Measurements from ENCODE around the gene ARL13B. TPM values are rescaled to one million over a fixed set of nuclear protein-coding genes. Genes with fewer than 3 reads are reported as not detected.

The ARL13B gene
- total and polyA plus RNA-seq, 2 of the 13 experiments (the other 11 are each of a cell fraction or from before 2014, with no cell fraction given): 2.2 to 9.6 TPM

DNA sequence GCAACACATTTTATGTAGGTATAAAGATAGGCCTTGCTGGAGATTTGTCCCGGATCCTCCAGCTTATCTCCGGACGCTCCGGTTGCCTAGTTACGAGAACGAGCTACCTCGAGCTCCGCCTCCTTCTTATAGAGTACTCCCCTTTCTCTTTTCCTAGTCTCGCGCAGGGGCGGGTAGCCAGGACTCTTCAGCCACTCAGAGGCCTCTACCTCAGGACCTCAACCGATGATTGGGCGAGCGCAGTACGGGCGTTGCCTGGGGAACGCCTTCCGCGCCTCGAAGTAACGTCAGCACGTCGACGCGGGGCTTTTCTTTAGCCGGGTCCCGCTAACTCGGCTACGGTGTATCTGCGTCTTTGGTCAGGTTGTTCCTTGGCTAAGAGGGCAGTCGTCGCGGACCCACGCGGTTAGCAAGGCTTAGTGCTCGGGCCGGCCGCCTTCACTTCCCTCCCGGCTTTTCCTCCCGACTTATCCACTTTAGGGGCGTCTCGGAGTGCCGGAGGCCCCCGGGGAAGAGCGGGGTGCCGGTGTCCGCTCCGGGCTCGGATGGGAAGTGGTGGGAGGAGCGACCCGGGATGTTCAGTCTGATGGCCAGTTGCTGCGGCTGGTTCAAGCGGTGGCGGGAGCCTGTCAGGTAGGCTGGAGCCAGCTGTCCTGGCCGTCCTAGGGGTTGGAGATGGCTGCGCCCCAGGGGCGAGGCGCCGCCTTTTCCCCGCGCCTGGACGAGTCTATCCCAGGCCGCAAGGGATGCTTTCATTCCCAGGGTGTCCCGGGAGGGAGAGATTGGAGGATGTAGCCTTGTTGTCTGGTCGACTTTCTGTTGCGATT lies at the start of gene ARL13B (continued):
- peak; percentile 71 for TF ChIP-seq CHD2 (IDR thresholded peaks at IDR 0.05; ENCODE audit: low read depth, low read length)
- TF ChIP-seq, protein P1, sequence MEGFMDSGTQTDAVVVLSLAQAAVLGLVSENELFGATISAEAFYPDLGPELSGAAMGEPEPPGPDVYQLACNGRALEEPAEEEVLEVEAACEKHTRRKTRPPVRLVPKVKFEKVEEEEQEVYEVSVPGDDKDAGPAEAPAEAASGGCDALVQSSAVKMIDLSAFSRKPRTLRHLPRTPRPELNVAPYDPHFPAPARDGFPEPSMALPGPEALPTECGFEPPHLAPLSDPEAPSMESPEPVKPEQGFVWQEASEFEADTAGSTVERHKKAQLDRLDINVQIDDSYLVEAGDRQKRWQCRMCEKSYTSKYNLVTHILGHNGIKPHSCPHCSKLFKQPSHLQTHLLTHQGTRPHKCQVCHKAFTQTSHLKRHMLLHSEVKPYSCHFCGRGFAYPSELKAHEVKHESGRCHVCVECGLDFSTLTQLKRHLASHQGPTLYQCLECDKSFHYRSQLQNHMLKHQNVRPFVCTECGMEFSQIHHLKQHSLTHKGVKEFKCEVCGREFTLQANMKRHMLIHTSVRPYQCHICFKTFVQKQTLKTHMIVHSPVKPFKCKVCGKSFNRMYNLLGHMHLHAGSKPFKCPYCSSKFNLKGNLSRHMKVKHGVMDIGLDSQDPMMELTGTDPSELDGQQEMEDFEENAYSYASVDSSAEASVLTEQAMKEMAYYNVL (CRISPR knock-in tag; IDR thresholded peaks at IDR 0.05; ENCODE audit: borderline replicate concordance): 0 out of 2 replicates have a peak, but pooled peaks have one; percentile 39
- peak; percentile 74; the same call in 1 of the 2 replicates for TF ChIP-seq TGIF2 (CRISPR knock-in tag; IDR thresholded peaks at IDR 0.05)
- 0 out of 2 replicates have a peak, but pooled peaks have one; percentile 35 for TF ChIP-seq MAZ (IDR thresholded peaks at IDR 0.05; ENCODE audit: borderline replicate concordance, low read depth, low read length)
- TF ChIP-seq MAZ (CRISPR knock-in tag; IDR thresholded peaks at IDR 0.05; ENCODE audit: low read depth): peak; percentile 38; the same call in 1 of the 2 replicates
- peak; percentile 95 for TF ChIP-seq NFYC (CRISPR knock-in tag; IDR thresholded peaks at IDR 0.05)
- peak; percentile 83 for TF ChIP-seq SIN3B (IDR thresholded peaks at IDR 0.05; ENCODE audit: low read length)
- TF ChIP-seq, protein P2, sequence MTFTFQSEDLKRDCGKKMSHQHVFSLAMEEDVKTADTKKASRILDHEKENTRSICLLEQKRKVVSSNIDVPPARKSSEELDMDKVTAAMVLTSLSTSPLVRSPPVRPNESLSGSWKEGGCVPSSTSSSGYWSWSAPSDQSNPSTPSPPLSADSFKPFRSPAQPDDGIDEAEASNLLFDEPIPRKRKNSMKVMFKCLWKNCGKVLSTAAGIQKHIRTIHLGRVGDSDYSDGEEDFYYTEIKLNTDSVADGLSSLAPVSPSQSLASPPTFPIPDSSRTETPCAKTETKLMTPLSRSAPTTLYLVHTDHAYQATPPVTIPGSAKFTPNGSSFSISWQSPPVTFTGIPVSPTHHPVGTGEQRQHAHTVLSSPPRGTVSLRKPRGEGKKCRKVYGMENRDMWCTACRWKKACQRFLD (CRISPR knock-in tag; IDR thresholded peaks at IDR 0.05; ENCODE audit: borderline replicate concordance): 0 out of 2 replicates have a peak, but pooled peaks have one; percentile 62
- TF ChIP-seq ZFX (CRISPR knock-in tag; IDR thresholded peaks at IDR 0.05; ENCODE audit: low read depth): peak; percentile 74
- TF ChIP-seq, protein P3, sequence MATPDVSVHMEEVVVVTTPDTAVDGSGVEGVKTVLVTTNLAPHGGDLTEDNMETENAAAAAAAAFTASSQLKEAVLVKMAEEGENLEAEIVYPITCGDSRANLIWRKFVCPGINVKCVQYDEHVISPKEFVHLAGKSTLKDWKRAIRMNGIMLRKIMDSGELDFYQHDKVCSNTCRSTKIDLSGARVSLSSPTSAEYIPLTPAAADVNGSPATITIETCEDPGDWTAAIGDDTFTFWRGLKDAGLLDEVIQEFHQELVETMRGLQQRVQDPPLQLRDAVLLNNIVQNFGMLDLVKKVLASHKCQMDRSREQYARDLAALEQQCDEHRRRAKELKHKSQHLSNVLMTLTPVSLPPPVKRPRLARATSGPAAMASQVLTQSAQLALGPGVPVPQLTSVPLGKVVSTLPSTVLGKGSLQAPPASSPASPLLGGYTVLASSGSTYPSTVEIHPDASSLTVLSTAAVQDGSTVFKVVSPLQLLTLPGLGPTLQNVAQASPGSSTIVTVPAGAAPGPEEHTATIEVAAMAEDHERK (CRISPR knock-in tag; IDR thresholded peaks at IDR 0.05; ENCODE audit: low read depth): peak; percentile 89
- 0 out of 2 replicates have a peak, but pooled peaks have one; percentile 28 for TF ChIP-seq ZNF891 (CRISPR knock-in tag; IDR thresholded peaks at IDR 0.05)
- TF ChIP-seq SOX5 (CRISPR knock-in tag; IDR thresholded peaks at IDR 0.05; ENCODE audit: borderline replicate concordance): peak; percentile 13; the same call in 1 of the 2 replicates
- peak; percentile 76; the same call in 1 of the 2 replicates for TF ChIP-seq ZNF772 (CRISPR knock-in tag; IDR thresholded peaks at IDR 0.05)
- TF ChIP-seq, protein P4, sequence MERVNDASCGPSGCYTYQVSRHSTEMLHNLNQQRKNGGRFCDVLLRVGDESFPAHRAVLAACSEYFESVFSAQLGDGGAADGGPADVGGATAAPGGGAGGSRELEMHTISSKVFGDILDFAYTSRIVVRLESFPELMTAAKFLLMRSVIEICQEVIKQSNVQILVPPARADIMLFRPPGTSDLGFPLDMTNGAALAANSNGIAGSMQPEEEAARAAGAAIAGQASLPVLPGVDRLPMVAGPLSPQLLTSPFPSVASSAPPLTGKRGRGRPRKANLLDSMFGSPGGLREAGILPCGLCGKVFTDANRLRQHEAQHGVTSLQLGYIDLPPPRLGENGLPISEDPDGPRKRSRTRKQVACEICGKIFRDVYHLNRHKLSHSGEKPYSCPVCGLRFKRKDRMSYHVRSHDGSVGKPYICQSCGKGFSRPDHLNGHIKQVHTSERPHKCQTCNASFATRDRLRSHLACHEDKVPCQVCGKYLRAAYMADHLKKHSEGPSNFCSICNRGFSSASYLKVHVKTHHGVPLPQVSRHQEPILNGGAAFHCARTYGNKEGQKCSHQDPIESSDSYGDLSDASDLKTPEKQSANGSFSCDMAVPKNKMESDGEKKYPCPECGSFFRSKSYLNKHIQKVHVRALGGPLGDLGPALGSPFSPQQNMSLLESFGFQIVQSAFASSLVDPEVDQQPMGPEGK (CRISPR knock-in tag; IDR thresholded peaks at IDR 0.05): peak; percentile 33; the same call in 1 of the 2 replicates
- TF ChIP-seq, protein P5, sequence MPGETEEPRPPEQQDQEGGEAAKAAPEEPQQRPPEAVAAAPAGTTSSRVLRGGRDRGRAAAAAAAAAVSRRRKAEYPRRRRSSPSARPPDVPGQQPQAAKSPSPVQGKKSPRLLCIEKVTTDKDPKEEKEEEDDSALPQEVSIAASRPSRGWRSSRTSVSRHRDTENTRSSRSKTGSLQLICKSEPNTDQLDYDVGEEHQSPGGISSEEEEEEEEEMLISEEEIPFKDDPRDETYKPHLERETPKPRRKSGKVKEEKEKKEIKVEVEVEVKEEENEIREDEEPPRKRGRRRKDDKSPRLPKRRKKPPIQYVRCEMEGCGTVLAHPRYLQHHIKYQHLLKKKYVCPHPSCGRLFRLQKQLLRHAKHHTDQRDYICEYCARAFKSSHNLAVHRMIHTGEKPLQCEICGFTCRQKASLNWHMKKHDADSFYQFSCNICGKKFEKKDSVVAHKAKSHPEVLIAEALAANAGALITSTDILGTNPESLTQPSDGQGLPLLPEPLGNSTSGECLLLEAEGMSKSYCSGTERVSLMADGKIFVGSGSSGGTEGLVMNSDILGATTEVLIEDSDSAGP (CRISPR knock-in tag; IDR thresholded peaks at IDR 0.05; ENCODE audit: borderline replicate concordance): peak; percentile 67; the same call in 1 of the 2 replicates
- no peak for TF ChIP-seq U2AF1 (optimal IDR thresholded peaks at IDR 0.05; ENCODE audit: low read depth, low read length)
- TF ChIP-seq ISL2 (CRISPR knock-in tag; IDR thresholded peaks at IDR 0.05): peak; percentile 73; the same call in 1 of the 2 replicates
- TF ChIP-seq, protein P6, sequence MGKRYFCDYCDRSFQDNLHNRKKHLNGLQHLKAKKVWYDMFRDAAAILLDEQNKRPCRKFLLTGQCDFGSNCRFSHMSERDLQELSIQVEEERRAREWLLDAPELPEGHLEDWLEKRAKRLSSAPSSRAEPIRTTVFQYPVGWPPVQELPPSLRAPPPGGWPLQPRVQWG (CRISPR knock-in tag; IDR thresholded peaks at IDR 0.05; ENCODE audit: borderline replicate concordance, low read depth): no peak
